GM12878 (cell line): Measurements from ENCODE around the gene KPNA4. TPM values are rescaled to one million over a fixed set of nuclear protein-coding genes. Genes with fewer than 3 reads are reported as not detected.

Experiments
- ATAC-seq: fragments of 200-7000 bp; cut with Tn5 transposase; 3 replicates; pipeline ENCODE4 v1.9.1; 2020; ENCODE audit warnings: mild to moderate bottlenecking, moderate library complexity
- BruUV-seq: library from RNA; stranded (reverse); fragments of 400-500 nt; replicated peaks from 2 replicates; lab custom pipeline; 2021; lab: Mats Ljungman, UMichigan
- CTCF ChIA-PET: fragments of 300-600 bp; sonication (Branson Sonifier 250); formaldehyde crosslinking; extraction: SDS; loops from one replicate; lab custom pipeline; 2021; ENCODE audit warnings: inconsistent platforms; lab: Yijun Ruan, JAX
- POLR2A ChIA-PET: fragments of 350-600 bp; formaldehyde crosslinking; extraction: SDS; loops from one replicate; lab custom pipeline; 2021; ENCODE audit warnings: inconsistent platforms; lab: Charles Lee
- RAD21 ChIA-PET: fragments of 300-600 bp; sonication (Branson Sonifier 250); formaldehyde crosslinking; loops from one replicate; lab custom pipeline; 2023; ENCODE audit warnings: antibody characterized with exemption; ENCODE audit not compliant: unreplicated experiment; lab: Charles Lee
- SMC1A ChIA-PET: fragments of 300-600 bp; sonication (Branson Sonifier 250); formaldehyde crosslinking; loops from one replicate; lab custom pipeline; 2023; ENCODE audit not compliant: unreplicated experiment, uncharacterized antibody; lab: Charles Lee
- DNase-seq: peaks from one replicate; pipeline ENCODE4 v3.0.0-alpha.2; 2011; ENCODE audit warnings: low read depth, low spot score
- FAIRE-seq: peaks from 3 replicates; lab custom pipeline; 2011; peaks lifted over from hg19 to GRCh38; lab: Jason Lieb, UNC
- H2AFZ ChIP-seq: 2 replicates; pipeline ENCODE4 v1.6.0; 2011; ENCODE audit warnings: low read depth, low read length, control low read depth; ENCODE audit not compliant: control insufficient read depth
- H3K27ac ChIP-seq: 2 replicates; pipeline ENCODE4 v1.5.1; 2011; ENCODE audit warnings: control low read depth; ENCODE audit not compliant: control insufficient read depth, insufficient read depth
- H3K27me3 ChIP-seq, 2 experiments: replicated peaks in 1 of 2; 2 replicates each; pipeline versions ENCODE4 v1.6.0 to v1.6.1; 2011; ENCODE audit warnings: low read length in 1 of 2; ENCODE audit not compliant: control insufficient read depth in 2 of 2, insufficient read depth in 2 of 2
- H3K36me3 ChIP-seq, 2 experiments: 2 replicates each; pipeline ENCODE4 v1.5.1; 2011; ENCODE audit warnings: low read length in 1 of 2; ENCODE audit not compliant: control insufficient read depth in 2 of 2, insufficient read depth in 2 of 2
- H3K4me1 ChIP-seq: 2 replicates; pipeline ENCODE4 v1.6.1; 2011; ENCODE audit warnings: mild to moderate bottlenecking, low read length, moderate library complexity, mixed read lengths; ENCODE audit not compliant: control insufficient read depth, insufficient read depth
- H3K4me2 ChIP-seq: 2 replicates; pipeline ENCODE4 v1.6.0; 2011; ENCODE audit warnings: control low read depth; ENCODE audit not compliant: control insufficient read depth, insufficient read depth
- H3K4me3 ChIP-seq: fragments of 200-600 bp; sonication (generic); 2 replicates; pipeline ENCODE4 v1.5.1; 2016
- H3K79me2 ChIP-seq: 2 replicates; pipeline ENCODE4 v1.6.0; 2011; ENCODE audit warnings: low read length; ENCODE audit not compliant: control insufficient read depth, insufficient read depth
- H3K9ac ChIP-seq: 2 replicates; pipeline ENCODE4 v1.8.0; 2011; ENCODE audit warnings: low read length, control low read depth, mixed read lengths; ENCODE audit not compliant: control insufficient read depth, insufficient read depth
- H3K9me3 ChIP-seq: replicated peaks from 3 replicates; pipeline ENCODE4 v1.5.1; 2011; ENCODE audit warnings: mild to moderate bottlenecking, low read length; ENCODE audit not compliant: control insufficient read depth, insufficient read depth
- H4K20me1 ChIP-seq: 2 replicates; pipeline ENCODE4 v1.6.0; 2011; ENCODE audit not compliant: control insufficient read depth, insufficient read depth
- CHD2 ChIP-seq: IDR thresholded peaks from 2 replicates; pipeline ENCODE4 v1.6.1; 2011; ENCODE audit warnings: low read depth, low read length, improper control_type of control experiment, borderline replicate concordance
- ESRRA ChIP-seq: IDR thresholded peaks from 2 replicates; pipeline ENCODE4 v1.6.1; 2012; ENCODE audit warnings: mild to moderate bottlenecking, low read length, improper control_type of control experiment
- HCFC1 ChIP-seq: fragments of 150-350 bp; IDR thresholded peaks from 2 replicates; pipeline ENCODE4 v1.6.1; 2014; ENCODE audit warnings: low read length
- IKZF1 ChIP-seq: fragments of 450-650 bp; conservative IDR thresholded peaks from 2 replicates; pipeline ENCODE4 v1.6.1; 2017; ENCODE audit warnings: antibody characterized with exemption, mild to moderate bottlenecking
- IKZF2 ChIP-seq, 2 experiments: fragments of 450-650 bp; IDR thresholded peaks; 2 replicates each; pipeline ENCODE4 v1.6.1; 2017; ENCODE audit warnings: mild to moderate bottlenecking in 2 of 2, moderate library complexity in 2 of 2
- MEF2B ChIP-seq: fragments of 450-650 bp; IDR thresholded peaks from 2 replicates; pipeline ENCODE4 v1.6.1; 2018; ENCODE audit warnings: mild to moderate bottlenecking, moderate library complexity; ENCODE audit not compliant: partially characterized antibody, poor library complexity, severe bottlenecking
- NR2C1 ChIP-seq: fragments of 450-650 bp; IDR thresholded peaks from 2 replicates; pipeline ENCODE4 v1.6.1; 2017; ENCODE audit warnings: antibody characterized with exemption, mild to moderate bottlenecking, moderate library complexity
- PAX8 ChIP-seq: fragments of 450-650 bp; IDR thresholded peaks from 2 replicates; pipeline ENCODE4 v1.6.1; 2017; ENCODE audit warnings: mild to moderate bottlenecking, moderate library complexity
- PML ChIP-seq: IDR thresholded peaks from 2 replicates; pipeline ENCODE4 v1.6.1; 2012; ENCODE audit warnings: low read length, inconsistent platforms
- RAD21 ChIP-seq: IDR thresholded peaks from 2 replicates; pipeline ENCODE4 v1.6.1; 2011; ENCODE audit warnings: mild to moderate bottlenecking, low read depth, low read length, moderate library complexity; ENCODE audit not compliant: insufficient read depth
- SMAD1 ChIP-seq: fragments of 450-650 bp; IDR thresholded peaks from 2 replicates; pipeline ENCODE4 v1.6.1; 2018; ENCODE audit warnings: mild to moderate bottlenecking, low read depth; ENCODE audit not compliant: partially characterized antibody
- TBL1XR1 ChIP-seq: IDR thresholded peaks from 2 replicates; pipeline ENCODE4 v1.6.1; 2012; ENCODE audit warnings: low read depth, low read length, improper control_type of control experiment
- in situ Hi-C: fragments of 300-500 bp; cut with MboI; formaldehyde crosslinking; loops from 9 replicates; pipeline ENCODE4 v1.14.3; 2018; ENCODE audit warnings: mixed read lengths
- intact Hi-C: fragments of 100-400 bp; cut with micrococcal nuclease; formaldehyde crosslinking; loops from one replicate; pipeline ENCODE4 v1.14.2; 2022; ENCODE audit not compliant: unreplicated experiment
- polyA plus RNA-seq, 11 experiments: library from polyadenylated mRNA; depleted of rRNA in 4 of 11; unstranded in 6 of 11; stranded (reverse) in 5 of 11; fragments of >200 nt; fragmentation: Nextera tagmentation in 4 of 11; fragmentation: Illumina TruSeq in 1 of 11; extraction: Ambion mirVana in 4 of 11; extraction: Trizol in 1 of 11; gene quantifications; 1 replicate in 1 of 11; 2 replicates in 10 of 11; pipeline versions ENCODE4 v1.2.1 to v1.2.3, GENCODE V29; 2011 to 2016; ENCODE audit warnings: inconsistent platforms in 2 of 11, missing spikeins in 2 of 11, low read depth in 1 of 11
- total RNA-seq, 4 experiments: library from RNA; depleted of rRNA in 3 of 4; stranded (reverse); fragments of >200 nt in 3 of 4; fragmentation: Illumina TruSeq in 1 of 4; extraction: Trizol in 1 of 4; gene quantifications; 2 replicates each; pipeline versions ENCODE4 v1.2.1 to v1.2.3, GENCODE V29; 2013 to 2021
- TF ChIP-seq, protein P1 (sequence below): fragments of 450-650 bp; IDR thresholded peaks from 2 replicates; pipeline ENCODE4 v1.6.1; 2017; ENCODE audit warnings: mild to moderate bottlenecking, moderate library complexity
- TF ChIP-seq, protein P2 (sequence below): IDR thresholded peaks from 2 replicates; pipeline ENCODE4 v1.6.1; 2012; ENCODE audit warnings: low read depth, low read length, improper control_type of control experiment
- TF ChIP-seq, protein P3 (sequence below): fragments of 450-650 bp; formaldehyde crosslinking; IDR thresholded peaks from 2 replicates; pipeline ENCODE4 v1.4.0; 2022; ENCODE audit warnings: mild to moderate bottlenecking, moderate library complexity

The KPNA4 gene
- total and polyA plus RNA-seq, 10 of the 15 experiments (the other 5 are each of a cell fraction or from before 2014, with no cell fraction given): 9.9 to 40.6 (median 18.1) TPM

DNA sequence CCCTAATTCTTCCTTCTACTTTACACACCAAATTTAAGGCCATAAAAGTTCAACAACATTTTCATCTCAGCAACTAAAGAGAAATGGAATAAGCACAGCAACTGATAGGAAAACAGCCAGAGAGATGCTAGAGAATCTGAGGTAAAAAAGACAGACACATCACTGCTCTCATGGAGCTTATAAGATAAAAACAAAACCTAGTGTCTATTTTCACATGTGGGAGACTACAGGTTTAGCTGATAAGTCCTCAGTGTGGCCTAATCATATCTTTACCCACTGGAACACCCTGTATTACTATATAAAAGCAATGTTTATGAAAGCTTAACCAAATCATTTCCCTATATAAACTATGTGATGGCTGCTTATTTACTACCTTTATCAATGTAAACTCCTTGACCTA is 33.0 kb downstream of the KPNA4 start:
- ATAC-seq: no peak
- TF ChIP-seq PAX8: no peak
- no peak for TF ChIP-seq MEF2B
- TF ChIP-seq ESRRA: no peak
- no peak for TF ChIP-seq CHD2
- TF ChIP-seq PML: no peak
- TF ChIP-seq, protein P1, sequence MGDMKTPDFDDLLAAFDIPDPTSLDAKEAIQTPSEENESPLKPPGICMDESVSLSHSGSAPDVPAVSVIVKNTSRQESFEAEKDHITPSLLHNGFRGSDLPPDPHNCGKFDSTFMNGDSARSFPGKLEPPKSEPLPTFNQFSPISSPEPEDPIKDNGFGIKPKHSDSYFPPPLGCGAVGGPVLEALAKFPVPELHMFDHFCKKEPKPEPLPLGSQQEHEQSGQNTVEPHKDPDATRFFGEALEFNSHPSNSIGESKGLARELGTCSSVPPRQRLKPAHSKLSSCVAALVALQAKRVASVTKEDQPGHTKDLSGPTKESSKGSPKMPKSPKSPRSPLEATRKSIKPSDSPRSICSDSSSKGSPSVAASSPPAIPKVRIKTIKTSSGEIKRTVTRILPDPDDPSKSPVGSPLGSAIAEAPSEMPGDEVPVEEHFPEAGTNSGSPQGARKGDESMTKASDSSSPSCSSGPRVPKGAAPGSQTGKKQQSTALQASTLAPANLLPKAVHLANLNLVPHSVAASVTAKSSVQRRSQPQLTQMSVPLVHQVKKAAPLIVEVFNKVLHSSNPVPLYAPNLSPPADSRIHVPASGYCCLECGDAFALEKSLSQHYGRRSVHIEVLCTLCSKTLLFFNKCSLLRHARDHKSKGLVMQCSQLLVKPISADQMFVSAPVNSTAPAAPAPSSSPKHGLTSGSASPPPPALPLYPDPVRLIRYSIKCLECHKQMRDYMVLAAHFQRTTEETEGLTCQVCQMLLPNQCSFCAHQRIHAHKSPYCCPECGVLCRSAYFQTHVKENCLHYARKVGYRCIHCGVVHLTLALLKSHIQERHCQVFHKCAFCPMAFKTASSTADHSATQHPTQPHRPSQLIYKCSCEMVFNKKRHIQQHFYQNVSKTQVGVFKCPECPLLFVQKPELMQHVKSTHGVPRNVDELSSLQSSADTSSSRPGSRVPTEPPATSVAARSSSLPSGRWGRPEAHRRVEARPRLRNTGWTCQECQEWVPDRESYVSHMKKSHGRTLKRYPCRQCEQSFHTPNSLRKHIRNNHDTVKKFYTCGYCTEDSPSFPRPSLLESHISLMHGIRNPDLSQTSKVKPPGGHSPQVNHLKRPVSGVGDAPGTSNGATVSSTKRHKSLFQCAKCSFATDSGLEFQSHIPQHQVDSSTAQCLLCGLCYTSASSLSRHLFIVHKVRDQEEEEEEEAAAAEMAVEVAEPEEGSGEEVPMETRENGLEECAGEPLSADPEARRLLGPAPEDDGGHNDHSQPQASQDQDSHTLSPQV: no peak
- TF ChIP-seq, protein P2, sequence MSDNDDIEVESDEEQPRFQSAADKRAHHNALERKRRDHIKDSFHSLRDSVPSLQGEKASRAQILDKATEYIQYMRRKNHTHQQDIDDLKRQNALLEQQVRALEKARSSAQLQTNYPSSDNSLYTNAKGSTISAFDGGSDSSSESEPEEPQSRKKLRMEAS: no peak
- TF ChIP-seq TBL1XR1: no peak
- TF ChIP-seq SMAD1: no peak
- no peak for TF ChIP-seq NR2C1
- no peak for TF ChIP-seq IKZF2 (IDR thresholded peaks at IDR 0.05)
- no peak for TF ChIP-seq HCFC1
- no peak for TF ChIP-seq RAD21
- no peak for TF ChIP-seq IKZF1
- TF ChIP-seq, protein P3, sequence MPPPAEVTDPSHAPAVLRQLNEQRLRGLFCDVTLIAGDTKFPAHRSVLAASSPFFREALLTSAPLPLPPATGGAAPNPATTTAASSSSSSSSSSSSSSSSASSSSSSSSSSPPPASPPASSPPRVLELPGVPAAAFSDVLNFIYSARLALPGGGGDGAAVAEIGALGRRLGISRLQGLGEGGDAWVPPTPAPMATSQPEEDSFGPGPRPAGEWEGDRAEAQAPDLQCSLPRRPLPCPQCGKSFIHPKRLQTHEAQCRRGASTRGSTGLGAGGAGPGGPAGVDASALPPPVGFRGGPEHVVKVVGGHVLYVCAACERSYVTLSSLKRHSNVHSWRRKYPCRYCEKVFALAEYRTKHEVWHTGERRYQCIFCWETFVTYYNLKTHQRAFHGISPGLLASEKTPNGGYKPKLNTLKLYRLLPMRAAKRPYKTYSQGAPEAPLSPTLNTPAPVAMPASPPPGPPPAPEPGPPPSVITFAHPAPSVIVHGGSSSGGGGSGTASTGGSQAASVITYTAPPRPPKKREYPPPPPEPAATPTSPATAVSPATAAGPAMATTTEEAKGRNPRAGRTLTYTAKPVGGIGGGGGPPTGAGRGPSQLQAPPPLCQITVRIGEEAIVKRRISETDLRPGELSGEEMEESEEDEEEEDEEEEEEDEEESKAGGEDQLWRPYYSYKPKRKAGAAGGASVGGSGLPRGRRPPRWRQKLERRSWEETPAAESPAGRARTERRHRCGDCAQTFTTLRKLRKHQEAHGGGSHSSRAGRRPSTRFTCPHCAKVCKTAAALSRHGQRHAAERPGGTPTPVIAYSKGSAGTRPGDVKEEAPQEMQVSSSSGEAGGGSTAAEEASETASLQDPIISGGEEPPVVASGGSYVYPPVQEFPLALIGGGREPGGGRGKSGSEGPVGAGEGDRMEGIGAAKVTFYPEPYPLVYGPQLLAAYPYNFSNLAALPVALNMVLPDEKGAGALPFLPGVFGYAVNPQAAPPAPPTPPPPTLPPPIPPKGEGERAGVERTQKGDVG (CRISPR knock-in tag): no peak
- TF ChIP-seq, all 136 proteins: peak for 0
- H2AFZ ChIP-seq: no peak overlapping the region
- H3K4me2 ChIP-seq: no peak overlapping the region
- ChIA-PET SMC1A (interaction anchor here (0.9 kb wide), 1 partner anchor 24 kb away, joined by 3 read pairs; no protein-coding TSS in a partner anchor), CTCF (interaction anchor here (1.0 kb wide), 1 partner anchor 46 kb away, joined by 3 read pairs; no protein-coding TSS in a partner anchor), RAD21 (no interaction called here), POLR2A (no interaction called here)
- H3K27me3 ChIP-seq: no peaks in the 10 kb centered on the region
- H3K4me3 ChIP-seq: no peak overlapping the region
- in situ Hi-C loops (no loop called here), intact Hi-C loops (no loop called here)
- FAIRE-seq (no peak), DNase-seq (no peak)
- peaks cover 5% of the 10 kb centered on the region for H3K79me2 ChIP-seq
- no peaks in the 10 kb centered on the region for H4K20me1 ChIP-seq
- no peaks in the 10 kb centered on the region for H3K4me1 ChIP-seq
- no peaks in the 10 kb centered on the region for H3K9me3 ChIP-seq
- BruUV-seq: no TSS peak
- no peak overlapping the region for H3K27ac ChIP-seq
- peaks cover 3 to 7% of the 10 kb centered on the region in 2 experiments; a peak in 3 of 4 replicates for H3K36me3 ChIP-seq
- H3K9ac ChIP-seq: no peak overlapping the region
